GM12878 (cell line): ENCODE results near the gene KDM3B. TPM values are rescaled to one million over a fixed set of nuclear protein-coding genes. Genes with fewer than 3 reads are reported as not detected.

ENCODE experiments used
- ATAC-seq: fragments of 200-7000 bp; cut with Tn5 transposase; 3 replicates; pipeline ENCODE4 v1.9.1; 2020; ENCODE audit warnings: mild to moderate bottlenecking, moderate library complexity
- BruUV-seq: library from RNA; stranded (reverse); fragments of 400-500 nt; replicated peaks from 2 replicates; lab custom pipeline; 2021; lab: Mats Ljungman, UMichigan
- CTCF ChIA-PET: fragments of 300-600 bp; sonication (Branson Sonifier 250); formaldehyde crosslinking; extraction: SDS; loops from one replicate; lab custom pipeline; 2021; ENCODE audit warnings: inconsistent platforms; lab: Yijun Ruan, JAX
- POLR2A ChIA-PET: fragments of 350-600 bp; formaldehyde crosslinking; extraction: SDS; loops from one replicate; lab custom pipeline; 2021; ENCODE audit warnings: inconsistent platforms; lab: Charles Lee
- RAD21 ChIA-PET: fragments of 300-600 bp; sonication (Branson Sonifier 250); formaldehyde crosslinking; loops from one replicate; lab custom pipeline; 2023; ENCODE audit warnings: antibody characterized with exemption; ENCODE audit not compliant: unreplicated experiment; lab: Charles Lee
- SMC1A ChIA-PET: fragments of 300-600 bp; sonication (Branson Sonifier 250); formaldehyde crosslinking; loops from one replicate; lab custom pipeline; 2023; ENCODE audit not compliant: unreplicated experiment, uncharacterized antibody; lab: Charles Lee
- DNase-seq: peaks from one replicate; pipeline ENCODE4 v3.0.0-alpha.2; 2011; ENCODE audit warnings: low read depth, low spot score
- FAIRE-seq: peaks from 3 replicates; lab custom pipeline; 2011; peaks lifted over from hg19 to GRCh38; lab: Jason Lieb, UNC
- H2AFZ ChIP-seq: 2 replicates; pipeline ENCODE4 v1.6.0; 2011; ENCODE audit warnings: low read depth, low read length, control low read depth; ENCODE audit not compliant: control insufficient read depth
- H3K27ac ChIP-seq: 2 replicates; pipeline ENCODE4 v1.5.1; 2011; ENCODE audit warnings: control low read depth; ENCODE audit not compliant: control insufficient read depth, insufficient read depth
- H3K27me3 ChIP-seq, 2 experiments: replicated peaks in 1 of 2; 2 replicates each; pipeline versions ENCODE4 v1.6.0 to v1.6.1; 2011; ENCODE audit warnings: low read length in 1 of 2; ENCODE audit not compliant: control insufficient read depth in 2 of 2, insufficient read depth in 2 of 2
- H3K36me3 ChIP-seq, 2 experiments: 2 replicates each; pipeline ENCODE4 v1.5.1; 2011; ENCODE audit warnings: low read length in 1 of 2; ENCODE audit not compliant: control insufficient read depth in 2 of 2, insufficient read depth in 2 of 2
- H3K4me1 ChIP-seq: 2 replicates; pipeline ENCODE4 v1.6.1; 2011; ENCODE audit warnings: mild to moderate bottlenecking, low read length, moderate library complexity, mixed read lengths; ENCODE audit not compliant: control insufficient read depth, insufficient read depth
- H3K4me2 ChIP-seq: 2 replicates; pipeline ENCODE4 v1.6.0; 2011; ENCODE audit warnings: control low read depth; ENCODE audit not compliant: control insufficient read depth, insufficient read depth
- H3K4me3 ChIP-seq: fragments of 200-600 bp; sonication (generic); 2 replicates; pipeline ENCODE4 v1.5.1; 2016
- H3K79me2 ChIP-seq: 2 replicates; pipeline ENCODE4 v1.6.0; 2011; ENCODE audit warnings: low read length; ENCODE audit not compliant: control insufficient read depth, insufficient read depth
- H3K9ac ChIP-seq: 2 replicates; pipeline ENCODE4 v1.8.0; 2011; ENCODE audit warnings: low read length, control low read depth, mixed read lengths; ENCODE audit not compliant: control insufficient read depth, insufficient read depth
- H3K9me3 ChIP-seq: replicated peaks from 3 replicates; pipeline ENCODE4 v1.5.1; 2011; ENCODE audit warnings: mild to moderate bottlenecking, low read length; ENCODE audit not compliant: control insufficient read depth, insufficient read depth
- H4K20me1 ChIP-seq: 2 replicates; pipeline ENCODE4 v1.6.0; 2011; ENCODE audit not compliant: control insufficient read depth, insufficient read depth
- ATF7 ChIP-seq: fragments of 450-650 bp; IDR thresholded peaks from 2 replicates; pipeline ENCODE4 v1.6.1; 2016; ENCODE audit warnings: low read depth, mild to moderate bottlenecking
- BCLAF1 ChIP-seq: fragments of 450-650 bp; IDR thresholded peaks from 2 replicates; pipeline ENCODE4 v1.6.1; 2017; ENCODE audit warnings: antibody characterized with exemption, mild to moderate bottlenecking, moderate library complexity
- MYC ChIP-seq: IDR thresholded peaks from 2 replicates; pipeline ENCODE4 v1.6.1; 2011; ENCODE audit warnings: mild to moderate bottlenecking, low read length, moderate library complexity, inconsistent platforms; ENCODE audit not compliant: insufficient read depth, insufficient replicate concordance, insufficient read length, severe bottlenecking
- NKRF ChIP-seq: fragments of 450-650 bp; conservative IDR thresholded peaks from 2 replicates; pipeline ENCODE4 v1.6.1; 2017; ENCODE audit warnings: mild to moderate bottlenecking, moderate library complexity
- NR2F1 ChIP-seq: fragments of 450-650 bp; conservative IDR thresholded peaks from 2 replicates; pipeline ENCODE4 v1.6.1; 2017; ENCODE audit warnings: mild to moderate bottlenecking
- WGBS: methylation state at CpG from one replicate; pipeline ENCODE4 v1.1.6; 2016; ENCODE audit warnings: low lambda C conversion rate; ENCODE audit not compliant: insufficient replicate concordance, insufficient coverage; ENCODE audit errors: missing lambda C conversion rate; 5-methylcytosine and 5-hydroxymethylcytosine counted together
- in situ Hi-C: fragments of 300-500 bp; cut with MboI; formaldehyde crosslinking; loops from 9 replicates; pipeline ENCODE4 v1.14.3; 2018; ENCODE audit warnings: mixed read lengths
- intact Hi-C: fragments of 100-400 bp; cut with micrococcal nuclease; formaldehyde crosslinking; loops from one replicate; pipeline ENCODE4 v1.14.2; 2022; ENCODE audit not compliant: unreplicated experiment
- polyA plus RNA-seq, 11 experiments: library from polyadenylated mRNA; depleted of rRNA in 4 of 11; unstranded in 6 of 11; stranded (reverse) in 5 of 11; fragments of >200 nt; fragmentation: Nextera tagmentation in 4 of 11; fragmentation: Illumina TruSeq in 1 of 11; extraction: Ambion mirVana in 4 of 11; extraction: Trizol in 1 of 11; gene quantifications; 1 replicate in 1 of 11; 2 replicates in 10 of 11; pipeline versions ENCODE4 v1.2.1 to v1.2.3, GENCODE V29; 2011 to 2016; ENCODE audit warnings: inconsistent platforms in 2 of 11, missing spikeins in 2 of 11, low read depth in 1 of 11
- total RNA-seq, 4 experiments: library from RNA; depleted of rRNA in 3 of 4; stranded (reverse); fragments of >200 nt in 3 of 4; fragmentation: Illumina TruSeq in 1 of 4; extraction: Trizol in 1 of 4; gene quantifications; 2 replicates each; pipeline versions ENCODE4 v1.2.1 to v1.2.3, GENCODE V29; 2013 to 2021

KDM3B gene
- total and polyA plus RNA-seq, 10 of the 15 experiments (the other 5 are each of a cell fraction or from before 2014, with no cell fraction given) = 8.5 to 45.7 (median 29.0) TPM

- BruUV-seq = no TSS peak
- peaks cover 73% of the 10 kb centered on the region for H3K79me2 ChIP-seq
- H3K9me3 ChIP-seq = no peaks in the 10 kb centered on the region
- H3K4me1 ChIP-seq = peaks cover 11% of the 10 kb centered on the region; the same call in 1 of the 2 replicates
- H3K36me3 ChIP-seq = 0 out of 4 replicates have a peak, but pooled peaks cover 0 to 2% of the 10 kb centered on the region in 2 experiments
- no peaks in the 10 kb centered on the region for H3K27me3 ChIP-seq
- ATAC-seq (peak; percentile 60), DNase-seq (no peak), FAIRE-seq (no peak)
- RAD21 ChIA-PET = no interaction called here
- SMC1A ChIA-PET = interaction anchor here (5.6 kb wide), 1 partner anchor 13 kb away, joined by 36 read pairs; the partner anchor contains the start of gene KDM3B
- no peak overlapping the region for H2AFZ ChIP-seq
- 0 out of 2 replicates have a peak overlapping the region, but pooled peaks have one; percentile 35 for H3K4me2 ChIP-seq
- WGBS = 37% methylated on average over 4 of the region's 4 CpGs
- in situ Hi-C loops (no loop called here), intact Hi-C loops (no loop called here)
- CTCF ChIA-PET = interaction anchor here (0.7 to 5.9 kb wide), 2 partner anchors 13 to 67 kb away, joined by 6 to 64 read pairs; partner anchors contain the start of gene KDM3B
- POLR2A ChIA-PET = interaction anchor here (1.3 kb wide), 1 partner anchor 188 kb away, joined by 4 read pairs; the partner anchor contains the start of gene KIF20A
- TF ChIP-seq NKRF = no peak
- TF ChIP-seq MYC = no peak
- no peak for TF ChIP-seq NR2F1
- TF ChIP-seq BCLAF1 = no peak
- TF ChIP-seq ATF7 = no peak
- H3K4me3 ChIP-seq = no peak overlapping the region
- H3K27ac ChIP-seq = no peak overlapping the region
- H3K9ac ChIP-seq = no peak overlapping the region
- H4K20me1 ChIP-seq = no peaks in the 10 kb centered on the region
Measured at GRCh38 chr5:138366632-138367382, 14.3 kb downstream of the KDM3B start.
